Measurements from ENCODE around the gene LMX1B.

- TF ChIP-seq EZH2 (IDR thresholded peaks at IDR 0.05) (no peak), POLR2AphosphoS5 (IDR thresholded peaks at IDR 0.05; ENCODE audit: borderline replicate concordance, low read depth, low read length) (no peak), FOXP2 (optimal IDR thresholded peaks at IDR 0.05; ENCODE audit: control extremely low read depth, extremely low read length, insufficient read depth) (no peak)
Measured at GRCh38 chr9:126684345-126684744, 70.6 kb downstream of the LMX1B start.

All from SK-N-MC (cell line).